Epithelial cell of proximal tubule (primary cell): ENCODE measurements around the gene PNPLA3. TPM values are rescaled to one million over a fixed set of nuclear protein-coding genes. Genes with fewer than 3 reads are reported as not detected.

Experiments
- DNase-seq: peaks from one replicate; pipeline ENCODE4 v3.0.0-alpha.2; 2011; ENCODE audit warnings: low read depth
- H3K4me3 ChIP-seq: 2 replicates; pipeline ENCODE4 v1.5.1; 2011; ENCODE audit warnings: low read depth, mild to moderate bottlenecking, low read length
- total RNA-seq: library from RNA; depleted of rRNA; stranded (reverse); fragments of >200 nt; gene quantifications from 2 replicates; pipeline ENCODE4 v1.2.3, GENCODE V29; 2015
- TF ChIP-seq, protein P1 (sequence below): conservative IDR thresholded peaks from 2 replicates; pipeline ENCODE4 v1.5.1; 2012; ENCODE audit warnings: low read depth, mild to moderate bottlenecking, low read length

PNPLA3 gene
- total RNA-seq, 1 donor from 2014 or later, result 7.6 TPM

DNA sequence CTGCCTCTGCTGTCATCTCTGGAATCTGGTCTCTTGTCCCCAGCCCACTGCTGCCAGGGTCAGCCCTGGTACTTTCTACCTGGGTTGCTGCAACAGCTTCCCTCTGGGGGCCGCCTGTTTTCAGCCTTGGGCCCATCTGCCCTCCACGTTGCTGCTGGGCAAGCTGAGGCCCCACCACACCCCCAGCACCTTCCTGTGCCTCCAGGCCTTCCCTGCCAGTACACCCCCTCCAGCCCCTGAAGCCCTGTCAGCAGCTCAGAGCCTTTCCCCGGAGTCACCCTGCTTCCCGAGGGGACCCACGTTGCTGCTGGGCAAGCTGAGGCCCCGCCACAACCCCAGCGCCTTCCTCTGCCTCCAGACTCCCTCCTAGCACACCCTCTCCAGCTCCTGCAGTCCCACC is 28.4 kb downstream of the PNPLA3 start:
- TF ChIP-seq, protein P1, sequence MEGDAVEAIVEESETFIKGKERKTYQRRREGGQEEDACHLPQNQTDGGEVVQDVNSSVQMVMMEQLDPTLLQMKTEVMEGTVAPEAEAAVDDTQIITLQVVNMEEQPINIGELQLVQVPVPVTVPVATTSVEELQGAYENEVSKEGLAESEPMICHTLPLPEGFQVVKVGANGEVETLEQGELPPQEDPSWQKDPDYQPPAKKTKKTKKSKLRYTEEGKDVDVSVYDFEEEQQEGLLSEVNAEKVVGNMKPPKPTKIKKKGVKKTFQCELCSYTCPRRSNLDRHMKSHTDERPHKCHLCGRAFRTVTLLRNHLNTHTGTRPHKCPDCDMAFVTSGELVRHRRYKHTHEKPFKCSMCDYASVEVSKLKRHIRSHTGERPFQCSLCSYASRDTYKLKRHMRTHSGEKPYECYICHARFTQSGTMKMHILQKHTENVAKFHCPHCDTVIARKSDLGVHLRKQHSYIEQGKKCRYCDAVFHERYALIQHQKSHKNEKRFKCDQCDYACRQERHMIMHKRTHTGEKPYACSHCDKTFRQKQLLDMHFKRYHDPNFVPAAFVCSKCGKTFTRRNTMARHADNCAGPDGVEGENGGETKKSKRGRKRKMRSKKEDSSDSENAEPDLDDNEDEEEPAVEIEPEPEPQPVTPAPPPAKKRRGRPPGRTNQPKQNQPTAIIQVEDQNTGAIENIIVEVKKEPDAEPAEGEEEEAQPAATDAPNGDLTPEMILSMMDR, result no peak

DNA sequence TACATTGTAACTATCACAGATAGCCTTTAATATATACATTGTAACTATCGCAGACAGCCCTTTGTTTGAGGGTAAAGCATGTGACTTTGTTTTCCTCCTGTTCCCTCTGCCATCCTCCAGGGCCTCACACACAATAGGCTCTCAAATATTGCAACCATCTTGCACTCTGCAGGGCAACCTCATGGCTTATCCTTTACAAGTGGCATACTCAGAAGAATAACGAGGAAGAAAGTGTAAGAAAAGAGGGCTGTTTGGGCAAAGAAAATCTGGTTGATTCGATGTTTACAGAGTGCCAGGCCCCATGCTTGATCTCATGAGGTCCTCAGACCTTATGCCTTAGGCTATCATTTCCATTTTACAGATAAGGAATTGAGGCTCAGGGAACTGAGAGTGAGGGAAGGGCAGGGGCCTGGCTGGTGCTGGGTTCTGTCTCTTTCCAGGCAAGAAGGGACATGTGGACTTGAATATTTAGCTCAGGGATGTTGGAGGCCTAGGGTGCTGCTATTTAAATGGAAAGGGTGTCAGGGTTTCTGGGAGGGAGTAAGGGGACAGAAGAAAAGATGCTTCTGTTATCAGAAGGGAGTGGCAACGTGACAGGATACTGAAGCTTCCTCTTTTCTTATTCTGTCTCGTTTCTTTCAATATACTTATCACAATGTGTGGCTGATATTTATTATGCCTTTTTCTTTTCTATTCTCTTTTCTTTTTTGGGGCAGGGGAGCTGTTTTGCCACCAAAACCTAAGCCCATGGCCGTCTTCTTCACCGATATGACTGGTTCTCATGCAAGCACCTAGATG is 30.6 kb downstream of the PNPLA3 start:
- TF ChIP-seq, protein P1, result no peak
- no peak for DNase-seq
- peak overlapping the region; percentile 76 for H3K4me3 ChIP-seq

More for the DNA sequence above, 28.4 kb downstream of the PNPLA3 start:
- no peak for DNase-seq
- no peak overlapping the region for H3K4me3 ChIP-seq

DNA sequence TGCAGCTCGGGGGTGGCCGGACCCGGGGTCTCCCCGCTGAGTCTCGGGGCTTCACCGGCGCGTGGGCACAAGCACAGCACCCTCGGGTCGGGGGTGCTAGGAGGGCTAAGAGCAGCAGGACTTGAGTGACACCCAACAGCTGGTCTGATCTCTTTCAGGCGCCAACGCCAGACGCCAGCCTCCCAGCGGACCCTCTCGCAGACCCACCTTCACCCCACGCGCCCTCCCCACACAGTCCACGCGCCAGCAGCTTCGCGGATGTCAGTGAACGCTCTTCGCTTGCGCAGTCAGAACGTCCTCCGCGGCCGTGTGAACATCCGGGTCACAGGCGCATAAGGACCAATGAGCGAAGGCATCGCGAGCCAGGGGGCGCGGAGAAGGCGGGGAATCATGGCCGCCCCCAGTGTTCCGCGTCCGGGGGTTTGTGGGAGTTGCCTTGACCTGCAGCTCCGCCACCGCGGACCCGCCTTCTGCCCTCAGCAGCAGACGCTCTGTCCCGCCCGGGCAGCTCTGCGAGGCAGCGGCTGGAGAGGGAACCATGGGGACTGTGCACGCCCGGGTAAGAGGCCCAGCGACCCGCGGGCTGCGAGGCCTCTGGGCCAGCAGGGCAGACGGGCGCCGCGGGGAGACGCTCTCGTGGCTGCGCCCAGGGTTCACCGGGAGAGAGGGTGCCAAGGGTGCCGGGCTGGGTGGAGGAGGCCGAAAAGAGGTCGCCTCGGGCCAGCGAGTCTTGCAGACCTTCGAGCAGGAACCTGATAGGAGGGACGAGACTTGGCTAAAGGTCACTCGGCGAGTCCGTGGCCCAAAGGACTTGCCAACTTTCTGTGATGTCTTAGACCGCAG is 31.7 kb downstream of the PNPLA3 start, which contains the start of gene SAMM50:
TSS of gene SAMM50 (plus strand) at position 403 of the 843 bp plus-strand sequence. CDS start at position 539, 136 bp downstream.
- H3K4me3 ChIP-seq, result peak within 1 kb of the TSS; percentile 76
- TF ChIP-seq, protein P1, result peak; percentile 13
- peak; percentile 37 for DNase-seq

DNA sequence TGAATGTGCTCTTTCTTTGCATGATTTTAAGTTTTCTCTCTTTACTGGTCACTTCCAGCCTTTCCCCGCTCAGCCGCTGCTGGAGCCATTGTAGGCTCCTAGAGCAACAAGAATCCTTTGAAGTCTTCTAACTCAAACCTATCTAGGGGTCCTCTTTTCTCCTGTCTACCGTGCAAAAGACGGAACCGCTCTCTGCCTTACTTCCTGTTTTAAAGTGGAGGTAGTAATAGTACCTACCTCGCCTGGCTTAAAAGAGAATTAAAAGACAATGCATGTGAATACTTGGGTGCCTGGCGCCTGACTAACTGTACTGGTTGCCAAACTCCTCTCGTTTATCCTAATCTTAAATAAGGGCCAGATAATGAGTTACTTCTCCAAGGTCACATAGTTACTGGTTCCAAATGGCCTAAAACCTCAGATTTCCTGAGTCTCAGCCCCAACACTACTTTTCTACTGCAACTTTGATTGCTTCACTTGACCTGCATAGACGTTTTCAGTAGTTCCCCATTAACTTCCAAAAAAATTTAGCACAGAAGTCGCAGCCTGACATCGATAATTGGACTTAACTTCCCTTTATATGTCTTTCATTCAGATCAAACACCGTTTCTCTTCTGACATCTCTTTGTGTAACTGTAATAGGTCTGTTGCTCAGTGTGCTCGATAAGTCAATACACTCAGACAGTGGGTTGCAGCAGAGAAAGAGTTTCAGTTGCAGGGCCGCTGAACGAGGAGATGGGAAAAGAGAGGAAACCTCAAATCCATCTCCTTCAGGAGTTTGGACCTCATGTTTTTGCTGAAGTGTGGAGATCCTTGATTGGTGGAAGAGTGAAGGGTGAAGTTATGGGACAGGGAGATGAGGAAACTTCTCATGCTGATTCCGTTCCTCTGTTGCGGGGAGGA is 32.5 kb downstream of the PNPLA3 start:
- no peak for DNase-seq
- TF ChIP-seq, protein P1, result no peak
- peak overlapping the region; percentile 76 for H3K4me3 ChIP-seq

DNA sequence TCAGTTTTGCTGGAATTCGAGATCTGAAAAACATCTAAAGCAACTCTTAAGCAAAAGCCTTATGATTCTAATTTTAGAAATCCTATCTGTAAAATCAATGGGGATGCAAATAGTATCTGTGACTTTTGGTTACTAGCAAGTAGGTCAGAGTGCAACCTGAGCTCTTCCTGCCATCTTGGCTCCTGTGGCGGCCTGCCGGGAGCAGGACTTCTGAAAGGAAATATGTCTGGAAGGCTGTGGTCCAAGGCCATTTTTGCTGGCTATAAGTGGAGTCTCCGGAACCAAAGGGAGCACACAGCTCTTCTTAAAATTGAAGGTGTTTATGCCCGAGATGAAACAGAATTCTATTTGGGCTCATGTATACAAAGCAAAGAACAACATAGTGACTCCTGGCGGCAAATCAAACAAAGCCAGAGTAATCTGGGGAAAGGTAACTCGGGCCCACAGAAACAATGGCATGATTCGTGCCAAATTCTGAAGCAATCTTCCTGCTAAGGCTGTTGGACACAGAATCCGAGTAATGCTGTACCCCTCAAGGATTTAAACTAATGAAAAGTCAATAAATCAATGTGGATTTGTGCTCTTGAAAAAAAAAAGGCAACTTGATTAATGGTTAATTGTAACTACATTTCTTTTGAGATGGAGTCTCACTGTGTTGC is 33.3 kb downstream of the PNPLA3 start:
- peak overlapping the region; percentile 76 for H3K4me3 ChIP-seq
- TF ChIP-seq, protein P1, result no peak

DNA sequence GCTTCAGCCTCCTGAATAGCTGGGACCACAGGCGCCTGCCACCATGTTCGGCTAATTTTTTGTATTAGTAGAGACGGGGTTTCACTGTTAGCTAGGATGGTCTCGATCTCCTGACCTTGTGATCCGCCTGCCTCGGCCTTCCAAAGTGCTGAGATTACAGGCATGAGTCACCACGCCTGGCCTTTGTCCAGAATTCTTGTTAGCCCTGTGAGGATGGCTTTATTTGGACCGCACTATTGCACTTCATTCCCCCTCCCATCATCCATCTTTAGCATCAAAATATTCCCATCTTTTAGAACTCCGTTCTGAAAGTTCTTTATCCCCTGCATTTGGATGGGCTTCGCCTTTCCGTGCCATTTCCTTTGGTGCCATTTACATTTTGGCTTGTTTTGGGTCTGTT is 34.3 kb downstream of the PNPLA3 start:
- no peak overlapping the region for H3K4me3 ChIP-seq
- TF ChIP-seq, protein P1, result no peak
- no peak for DNase-seq

More for the DNA sequence above, 33.3 kb downstream of the PNPLA3 start:
- DNase-seq, result no peak
